Adrenal gland (tissue), 12 donors: ENCODE data around the gene SLC8B1. TPM values are rescaled to one million over a fixed set of nuclear protein-coding genes. Genes with fewer than 3 reads are reported as not detected.

Source experiments
- DNase-seq, 7 donors: peaks; one replicate each; pipeline ENCODE4 v3.0.0-alpha.2; 2019 to 2020
- H3K27ac ChIP-seq, 5 donors: fragments of 200-600 bp; sonication (generic) in 4 of 5; 1 replicate in 3 of 5; 2 replicates in 2 of 5; pipeline versions ENCODE4 v1.5.1 to v1.8.0; 2016 to 2020; ENCODE audit warnings: mild to moderate bottlenecking in 1 of 5
- H3K27me3 ChIP-seq: fragments of 200-600 bp; 2 replicates; pipeline ENCODE4 v1.8.0; 2021
- H3K36me3 ChIP-seq, 2 donors: fragments of 200-600 bp; replicated peaks in 1 of 2; 1 replicate in 1 of 2; 2 replicates in 1 of 2; pipeline versions ENCODE4 v1.5.1 to v1.8.0; 2018 to 2022
- H3K4me1 ChIP-seq, 2 donors: fragments of 200-600 bp; replicated peaks in 1 of 2; 1 replicate in 1 of 2; 2 replicates in 1 of 2; pipeline versions ENCODE4 v1.5.1 to v1.8.0; 2018 to 2021
- H3K4me3 ChIP-seq, 4 donors: fragments of 200-600 bp; sonication (generic) in 3 of 4; one replicate each; pipeline ENCODE4 v1.5.1; 2016 to 2018
- H3K9me3 ChIP-seq, 3 donors: fragments of 200-600 bp; sonication (generic) in 1 of 3; replicated peaks in 1 of 3; 1 replicate in 2 of 3; 2 replicates in 1 of 3; pipeline versions ENCODE4 v1.5.1 to v1.8.0; 2016 to 2021
- POLR2A ChIP-seq, 2 donors: fragments of 450-650 bp; IDR thresholded peaks; one replicate each; pipeline ENCODE4 v1.6.1; 2017; ENCODE audit warnings: antibody characterized with exemption in 2 of 2, mild to moderate bottlenecking in 2 of 2, moderate library complexity in 1 of 2
- WGBS, 4 donors: extraction: QIAGEN DNeasy Blood & Tissue Kit in 2 of 4; methylation state at CpG; one replicate each; pipeline versions ENCODE4 v1.1.5 to v1.1.7; 2013 to 2017; 5-methylcytosine and 5-hydroxymethylcytosine counted together
- intact Hi-C, 2 donors: fragments of 100-400 bp; cut with DNase I; formaldehyde crosslinking; loops; one replicate each; pipeline versions ENCODE4 v1.14.1 to v1.15.0; 2022 to 2023
- polyA plus RNA-seq, 3 donors: library from polyadenylated mRNA; stranded (reverse); fragments of 200-250 nt in 2 of 3; fragments of 350-450 nt in 1 of 3; fragmentation: Illumina TruSeq in 1 of 3; extraction: RNeasy Lipid Tissue Mini Kit (QIAGEN cat#74804) in 1 of 3; gene quantifications; one replicate each; pipeline ENCODE4 v1.2.3, GENCODE V29; 2013 to 2014
- total RNA-seq, 9 donors: library from RNA; depleted of rRNA in 4 of 9; stranded (reverse); fragments of >200 nt in 4 of 9; fragments of 120-200 nt in 1 of 9; fragmentation: NEBNext Ultra II Directional in 1 of 9; extraction: Animal tissue kit (Norgen Biotek cat#: 25700) in 1 of 9; gene quantifications; one replicate each; pipeline versions ENCODE4 v1.1.0 to v1.2.4, GENCODE V29; 2013 to 2023
- TF ChIP-seq, protein P1 (sequence below), 6 experiments: fragments of 450-650 bp in 4 of 6; fragments of 200-600 bp in 2 of 6; sonication (generic) in 1 of 6; IDR thresholded peaks; 1 replicate in 5 of 6; 2 replicates in 1 of 6; pipeline versions ENCODE4 v1.5.1 to v1.8.0; 2016 to 2021; ENCODE audit warnings: antibody characterized with exemption in 6 of 6, mild to moderate bottlenecking in 2 of 6, moderate library complexity in 1 of 6
- donor health status: healthy with polysubstance abuse.
- donor health status: Bipolar disorder and iron deficiency.
- donor health status: DM: yes; HTN: yes; CAD: no.
- donor health status: DM: no; HTN: no; CAD: no.
- donor health status: DM: no; HTN: no; CAD: no.
- donor health status: DM: yes; HTN: yes; CAD: no.

SLC8B1 gene
- total and polyA plus RNA-seq, 12 donors = 67.6 to 288 (median 188) TPM

DNA sequence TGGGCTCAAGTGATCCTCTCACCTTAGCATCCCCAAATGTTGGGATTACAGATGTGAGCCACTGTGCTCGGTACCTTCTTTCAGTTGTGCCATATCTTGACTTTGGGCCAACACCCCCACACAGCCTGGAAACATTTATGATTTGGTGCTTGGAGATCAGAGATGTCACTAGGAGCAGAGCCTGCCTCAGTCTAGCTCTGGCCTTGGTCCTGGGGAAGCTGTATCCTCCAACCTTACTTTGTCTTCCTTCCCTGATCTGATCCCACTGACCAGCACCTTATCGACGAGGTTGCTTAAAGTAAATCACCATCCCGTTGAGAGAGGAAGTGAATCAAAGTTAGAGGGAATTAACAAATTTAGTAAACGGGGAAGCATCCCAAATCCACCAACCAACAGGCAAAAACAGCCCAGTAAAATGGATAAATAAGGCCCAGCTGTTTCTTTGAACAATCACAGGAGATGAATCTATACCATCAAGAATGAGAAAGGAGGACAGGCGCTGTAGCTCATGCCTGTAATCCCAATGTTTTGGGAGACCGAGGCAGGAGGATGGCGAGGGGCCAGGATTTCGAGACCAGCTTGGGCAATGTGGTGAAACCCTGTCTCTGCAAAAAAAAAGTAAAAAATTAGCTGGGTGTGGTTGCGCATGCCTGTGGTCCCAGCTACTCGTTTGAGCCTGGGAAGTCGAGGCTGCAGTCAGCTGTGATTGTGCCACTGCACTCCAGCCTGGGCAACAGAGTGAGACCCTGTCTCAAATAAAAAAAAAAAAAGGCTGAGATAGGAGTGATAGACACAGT is 26.9 kb upstream of the SLC8B1 start:
- no peak overlapping the region for H3K4me3 ChIP-seq
- H3K36me3 ChIP-seq = peaks cover 0 to 5% of the 10 kb centered on the region in 2 donors
- no peaks in the 10 kb centered on the region for H3K27me3 ChIP-seq
- intact Hi-C loops = no loop called here
- peak overlapping the region; percentile 53 to 97 (median 77) for H3K27ac ChIP-seq
- 44 to 58% (median 53%) methylated on average over 12 of the region's 12 CpGs for WGBS, 4 donors
- peak in 4 of 7 donors; percentile 43 to 67 (median 54) for DNase-seq
- TF ChIP-seq, protein P1, sequence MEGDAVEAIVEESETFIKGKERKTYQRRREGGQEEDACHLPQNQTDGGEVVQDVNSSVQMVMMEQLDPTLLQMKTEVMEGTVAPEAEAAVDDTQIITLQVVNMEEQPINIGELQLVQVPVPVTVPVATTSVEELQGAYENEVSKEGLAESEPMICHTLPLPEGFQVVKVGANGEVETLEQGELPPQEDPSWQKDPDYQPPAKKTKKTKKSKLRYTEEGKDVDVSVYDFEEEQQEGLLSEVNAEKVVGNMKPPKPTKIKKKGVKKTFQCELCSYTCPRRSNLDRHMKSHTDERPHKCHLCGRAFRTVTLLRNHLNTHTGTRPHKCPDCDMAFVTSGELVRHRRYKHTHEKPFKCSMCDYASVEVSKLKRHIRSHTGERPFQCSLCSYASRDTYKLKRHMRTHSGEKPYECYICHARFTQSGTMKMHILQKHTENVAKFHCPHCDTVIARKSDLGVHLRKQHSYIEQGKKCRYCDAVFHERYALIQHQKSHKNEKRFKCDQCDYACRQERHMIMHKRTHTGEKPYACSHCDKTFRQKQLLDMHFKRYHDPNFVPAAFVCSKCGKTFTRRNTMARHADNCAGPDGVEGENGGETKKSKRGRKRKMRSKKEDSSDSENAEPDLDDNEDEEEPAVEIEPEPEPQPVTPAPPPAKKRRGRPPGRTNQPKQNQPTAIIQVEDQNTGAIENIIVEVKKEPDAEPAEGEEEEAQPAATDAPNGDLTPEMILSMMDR (IDR thresholded peaks at IDR 0.05) = no peak
- no peak for TF ChIP-seq POLR2A (IDR thresholded peaks at IDR 0.05)
- H3K9me3 ChIP-seq = no peaks in the 10 kb centered on the region
- H3K4me1 ChIP-seq = peaks cover 64 to 75% of the 10 kb centered on the region in 2 donors

DNA sequence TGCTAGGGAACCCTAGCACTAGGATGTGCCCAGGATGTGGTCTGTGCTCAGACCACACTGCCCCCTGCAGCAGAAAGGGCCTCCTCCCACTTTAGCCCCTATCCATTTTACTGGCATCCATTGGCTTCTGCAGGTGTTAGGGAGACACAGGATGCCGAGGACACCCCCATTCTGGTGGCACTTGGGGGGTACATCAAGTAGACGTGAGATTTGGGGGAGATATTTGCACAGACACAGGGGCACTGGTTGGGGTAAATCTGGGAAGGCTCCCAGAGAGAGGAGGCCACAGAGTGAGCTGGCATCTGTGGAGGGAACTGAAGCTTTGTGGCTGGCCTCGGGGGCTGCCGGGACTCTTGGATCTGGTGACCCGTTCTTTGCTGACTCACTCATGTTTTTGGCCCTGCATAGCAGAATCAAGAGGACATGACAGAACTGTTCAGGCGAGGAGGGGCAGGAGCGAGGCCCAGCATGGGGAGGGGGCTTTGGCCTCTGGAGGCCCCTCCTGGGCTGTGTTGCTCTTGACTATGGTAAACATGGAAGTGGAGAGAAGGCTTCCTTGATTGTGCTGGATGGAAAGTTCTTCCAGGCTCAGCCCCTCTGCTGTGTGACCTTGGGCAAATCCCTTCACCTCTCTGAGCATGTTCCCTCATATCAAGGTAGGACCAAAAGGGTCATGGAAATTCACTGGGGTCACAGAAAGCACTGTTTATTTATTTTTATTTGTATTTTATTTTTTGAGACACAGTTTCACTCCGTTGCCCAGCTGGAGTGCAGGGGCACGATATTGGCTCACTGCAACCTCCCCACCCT is 25.2 kb upstream of the SLC8B1 start:
- WGBS, 4 donors = 33 to 42% (median 38%) methylated on average over 4 to 9 of the region's 9 CpGs
- peak overlapping the region in 2 of 4 donors; percentile 86 to 97 for H3K4me3 ChIP-seq
- DNase-seq = peak; percentile 73 to 90 (median 84)
- TF ChIP-seq, protein P1 (IDR thresholded peaks at IDR 0.05) = peak in 1 of 6 experiments; percentile 5
- TF ChIP-seq POLR2A (IDR thresholded peaks at IDR 0.05) = peak in 1 of 2 donors; percentile 58
- no peaks in the 10 kb centered on the region for H3K9me3 ChIP-seq
- no peaks in the 10 kb centered on the region for H3K27me3 ChIP-seq
- intact Hi-C loops = no loop called here
- H3K27ac ChIP-seq = peak overlapping the region; percentile 59 to 98 (median 95)
- H3K4me1 ChIP-seq = peaks cover 52 to 71% of the 10 kb centered on the region in 2 donors
- H3K36me3 ChIP-seq = peaks cover 0 to 5% of the 10 kb centered on the region in 2 donors

DNA sequence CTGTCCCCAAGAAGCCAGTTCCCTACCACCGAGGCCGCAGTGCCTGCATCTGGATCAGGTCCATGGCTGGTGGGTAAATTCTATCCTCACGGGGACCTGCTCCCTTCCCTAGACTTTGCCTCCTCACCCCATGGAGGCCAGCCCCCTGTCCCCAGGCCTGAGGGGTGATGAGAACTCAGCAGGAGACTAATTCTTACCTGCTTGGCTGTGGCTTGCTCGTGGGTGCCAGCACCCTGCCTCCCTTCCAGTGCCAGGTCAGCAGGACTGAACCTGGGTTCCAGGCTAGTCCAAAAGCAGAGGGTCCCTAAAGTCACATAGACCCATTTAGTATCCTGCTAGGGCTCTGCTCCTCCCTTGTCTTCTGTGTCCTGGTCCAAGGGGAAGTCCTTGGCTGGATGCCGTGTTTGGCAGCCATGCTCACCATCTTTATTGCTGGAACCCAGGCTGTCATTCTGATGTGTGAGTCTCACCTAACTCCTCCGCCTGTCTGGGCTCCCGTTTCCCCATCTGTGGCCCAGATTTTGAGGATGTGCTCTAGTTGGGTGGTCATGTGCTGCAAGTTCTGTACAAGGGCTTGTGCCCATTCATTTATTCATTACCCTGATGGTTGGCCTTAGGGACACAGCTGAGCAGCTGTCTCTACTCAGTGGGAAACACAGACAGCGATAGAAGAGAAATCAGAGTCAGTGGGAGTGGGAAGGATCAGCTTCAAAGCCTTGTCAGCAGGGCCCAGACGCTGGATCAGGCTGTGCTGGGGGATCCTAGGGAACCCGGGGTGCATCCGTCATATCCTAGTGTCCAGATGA is 24.4 kb upstream of the SLC8B1 start:
- Histone ChIP-seq H3K4me1 (peaks cover 56 to 71% of the 10 kb centered on the region in 2 donors), H3K4me3 (peak overlapping the region; percentile 12 to 97 (median 88)), H3K9me3 (no peaks in the 10 kb centered on the region), H3K27ac (peak overlapping the region; percentile 47 to 98 (median 95)), H3K27me3 (no peaks in the 10 kb centered on the region), H3K36me3 (peaks cover 0 to 5% of the 10 kb centered on the region in 2 donors)
- TF ChIP-seq, protein P1 (IDR thresholded peaks at IDR 0.05) = no peak
- no peak for TF ChIP-seq POLR2A (IDR thresholded peaks at IDR 0.05)
- 12 to 19% (median 18%) methylated on average over 7 to 11 of the region's 11 CpGs for WGBS, 4 donors
- intact Hi-C loops = no loop called here
- peak; percentile 71 to 87 (median 81) for DNase-seq
